Natural killer cell (primary cell): Measurements from ENCODE around the gene ADGRD1. TPM values are rescaled to one million over a fixed set of nuclear protein-coding genes. Genes with fewer than 3 reads are reported as not detected.

ENCODE experiments used
- ATAC-seq, 3 donors: fragments of 150-1000 bp in 2 of 3; fragments of 200-7000 bp in 1 of 3; cut with Tn5 transposase; 1 replicate in 1 of 3; 2 replicates in 2 of 3; pipeline ENCODE4 v1.10.0; 2021; ENCODE audit warnings: mild to moderate bottlenecking in 2 of 3, moderate library complexity in 2 of 3
- DNase-seq, 2 donors: peaks; one replicate each; pipeline versions ENCODE4 v3.0.0 to v3.0.0-alpha.2; 2013 to 2021; ENCODE audit warnings: mixed read lengths in 1 of 2
- H3K27ac ChIP-seq: one replicate; pipeline ENCODE4 v1.5.1; 2013; ENCODE audit warnings: mild to moderate bottlenecking, low read length
- H3K27me3 ChIP-seq: one replicate; pipeline ENCODE4 v1.6.1; 2013; ENCODE audit warnings: low read length; ENCODE audit not compliant: control insufficient read depth, insufficient read depth
- H3K36me3 ChIP-seq: one replicate; pipeline ENCODE4 v1.6.1; 2013; ENCODE audit warnings: low read length; ENCODE audit not compliant: control insufficient read depth, insufficient read depth
- H3K4me1 ChIP-seq: one replicate; pipeline ENCODE4 v1.6.1; 2013; ENCODE audit warnings: low read length; ENCODE audit not compliant: control insufficient read depth, insufficient read depth
- H3K4me3 ChIP-seq: one replicate; pipeline ENCODE4 v1.5.1; 2013; ENCODE audit warnings: low read length
- H3K9me3 ChIP-seq: one replicate; pipeline ENCODE4 v1.6.1; 2013; ENCODE audit warnings: low read length; ENCODE audit not compliant: control insufficient read depth, insufficient read depth
- H3K27ac Mint-ChIP-seq, 2 donors: one replicate each; pipeline ENCODE4 v1.8.0; 2022; ENCODE audit warnings: mild to moderate bottlenecking in 2 of 2, mixed read lengths in 2 of 2, moderate library complexity in 1 of 2
- H3K27me3 Mint-ChIP-seq, 2 donors: one replicate each; pipeline ENCODE4 v1.8.0; 2022; ENCODE audit warnings: low read depth in 2 of 2, mixed read lengths in 2 of 2
- H3K36me3 Mint-ChIP-seq: one replicate; pipeline ENCODE4 v1.8.0; 2022; ENCODE audit warnings: mixed read lengths
- H3K4me1 Mint-ChIP-seq, 2 donors: one replicate each; pipeline ENCODE4 v1.8.0; 2022; ENCODE audit warnings: mixed read lengths in 2 of 2
- H3K4me3 Mint-ChIP-seq: one replicate; pipeline ENCODE4 v1.8.0; 2022; ENCODE audit warnings: mild to moderate bottlenecking, moderate library complexity, mixed read lengths
- H3K9me3 Mint-ChIP-seq, 2 donors: one replicate each; pipeline ENCODE4 v1.8.0; 2022; ENCODE audit warnings: mixed read lengths in 2 of 2
- CTCF ChIP-seq: fragments of 200-600 bp; IDR thresholded peaks from one replicate; pipeline ENCODE4 v1.8.0; 2022; ENCODE audit warnings: antibody characterized with exemption
- WGBS: methylation state at CpG from one replicate; pipeline ENCODE4 v1.1.7; 2013; ENCODE audit warnings: missing lambda C conversion rate; ENCODE audit not compliant: insufficient coverage; 5-methylcytosine and 5-hydroxymethylcytosine counted together
- intact Hi-C: fragments of 100-400 bp; cut with micrococcal nuclease; formaldehyde crosslinking; loops from one replicate; pipeline ENCODE4 v1.14.2; 2022
- total RNA-seq, 4 donors: library from RNA; stranded (reverse); fragments of 120-200 nt in 1 of 4; gene quantifications; one replicate each; pipeline versions ENCODE4 v1.2.3 to v1.2.4, GENCODE V29; 2013 to 2022

ADGRD1 gene
- total RNA-seq, 3 donors from 2014 or later (not counting 1 experiment from before 2014, with no cell fraction given), result 0.50 to 3.9 (median 1.4) TPM

DNA sequence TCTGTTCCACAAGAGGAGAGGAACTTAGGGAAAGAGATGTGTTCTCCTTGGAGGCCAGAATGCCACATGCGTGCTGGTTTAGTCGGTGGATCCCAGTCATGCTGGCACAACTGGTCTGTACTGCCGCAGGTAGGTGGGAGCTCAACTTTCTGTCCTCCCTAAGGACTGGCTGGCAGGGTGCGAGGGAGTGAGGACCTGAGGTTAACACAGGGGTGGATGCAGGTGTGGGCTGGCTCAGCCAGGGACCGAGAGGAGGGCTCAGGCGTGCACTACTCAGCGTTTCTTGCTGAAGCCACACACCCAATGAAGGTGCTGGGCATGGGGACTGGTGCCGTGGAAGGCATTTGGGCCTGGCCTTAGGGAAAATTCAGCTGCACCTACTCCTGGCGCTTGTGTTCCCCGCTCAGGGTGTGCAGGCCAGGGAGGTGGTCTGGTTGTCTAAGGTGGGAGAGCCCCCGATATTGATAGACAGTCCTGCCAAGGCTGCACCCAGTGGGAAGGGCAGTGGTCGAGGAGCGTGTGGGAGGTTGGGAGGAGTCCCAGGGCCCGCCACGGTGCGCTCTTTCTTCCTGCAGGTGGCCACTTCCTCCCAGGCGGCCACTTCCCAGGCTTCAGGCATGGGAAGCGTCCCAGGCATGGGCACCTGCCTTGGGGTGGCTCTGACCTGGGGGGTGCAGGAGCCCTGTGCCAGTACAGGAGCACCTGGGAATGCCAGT, 138.4 kb downstream of the ADGRD1 start:
- H3K27ac ChIP-seq, result no peak overlapping the region
- no peaks in the 10 kb centered on the region for H3K27me3 ChIP-seq
- no peaks in the 10 kb centered on the region for H3K9me3 Mint-ChIP-seq
- H3K4me3 Mint-ChIP-seq, result no peak overlapping the region
- H3K36me3 Mint-ChIP-seq, result no peaks in the 10 kb centered on the region
- H3K27ac Mint-ChIP-seq, result no peak overlapping the region
- no peak for ATAC-seq
- WGBS, result 72% methylated on average over 18 of the region's 18 CpGs
- peaks cover 4 to 6% of the 10 kb centered on the region in 2 donors for H3K4me1 Mint-ChIP-seq
- no peak for DNase-seq
- H3K36me3 ChIP-seq, result no peaks in the 10 kb centered on the region
- H3K4me1 ChIP-seq, result peaks cover 21% of the 10 kb centered on the region
- no peak overlapping the region for H3K4me3 ChIP-seq
- peaks cover 0 to 4% of the 10 kb centered on the region in 2 donors for H3K27me3 Mint-ChIP-seq
- intact Hi-C loops, result no loop called here
- no peak for TF ChIP-seq CTCF
- H3K9me3 ChIP-seq, result no peaks in the 10 kb centered on the region

DNA sequence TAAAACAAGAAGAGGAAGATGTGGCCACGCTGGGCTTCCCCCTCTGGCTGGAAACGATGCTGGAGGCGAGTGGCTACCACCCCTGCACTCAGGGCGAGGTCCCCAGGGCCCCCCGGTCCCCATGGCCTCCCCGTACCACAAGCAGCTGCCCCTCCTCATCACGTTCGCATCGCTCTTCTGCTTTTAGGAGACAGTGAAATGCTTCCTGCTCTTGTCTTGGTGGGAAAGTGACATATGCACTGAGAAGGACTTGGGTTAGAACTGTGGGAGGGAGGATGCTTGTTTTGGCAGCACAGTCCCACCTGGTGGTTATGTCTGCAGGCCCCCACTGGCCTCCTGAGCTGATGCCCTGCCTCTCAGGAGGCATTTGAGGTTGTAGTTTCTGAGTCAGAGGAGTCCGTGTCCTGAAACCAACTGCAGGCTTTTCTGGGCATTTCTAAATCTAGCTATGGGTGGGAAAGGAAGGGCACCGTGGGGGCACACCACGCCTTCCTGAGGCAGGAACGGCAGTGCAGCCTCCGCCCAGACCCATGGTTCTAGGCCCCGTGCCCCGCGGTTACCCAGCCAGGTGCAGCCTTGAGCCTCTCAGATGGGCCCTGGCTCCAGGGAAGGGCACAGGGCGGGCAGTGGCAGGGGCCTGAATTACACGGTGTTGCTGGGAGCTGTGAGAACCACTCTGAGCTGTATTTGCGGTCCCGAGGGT, 139.3 kb downstream of the ADGRD1 start:
- ATAC-seq (peak in 2 of 3 donors; percentile 21 to 43), DNase-seq (peak in 1 of 2 donors; percentile 12)
- no peaks in the 10 kb centered on the region for H3K27me3 ChIP-seq
- WGBS, result 6% methylated on average over 21 of the region's 21 CpGs
- H3K4me3 Mint-ChIP-seq, result no peak overlapping the region
- no peak overlapping the region for H3K27ac Mint-ChIP-seq
- no peaks in the 10 kb centered on the region for H3K9me3 Mint-ChIP-seq
- H3K27ac ChIP-seq, result no peak overlapping the region
- H3K4me1 Mint-ChIP-seq, result peaks cover 4 to 6% of the 10 kb centered on the region in 2 donors
- peaks cover 21% of the 10 kb centered on the region for H3K4me1 ChIP-seq
- H3K27me3 Mint-ChIP-seq, result peaks cover 0 to 4% of the 10 kb centered on the region in 2 donors
- no peak overlapping the region for H3K4me3 ChIP-seq
- H3K9me3 ChIP-seq, result no peaks in the 10 kb centered on the region
- H3K36me3 Mint-ChIP-seq, result no peaks in the 10 kb centered on the region
- TF ChIP-seq CTCF, result no peak
- H3K36me3 ChIP-seq, result no peaks in the 10 kb centered on the region
- intact Hi-C loops, result no loop called here

- Mint-ChIP-seq H3K4me3 (no peak overlapping the region), H3K27ac (no peak overlapping the region), H3K4me1 (peaks cover 4 to 6% of the 10 kb centered on the region in 2 donors), H3K9me3 (no peaks in the 10 kb centered on the region), H3K27me3 (peaks cover 0 to 4% of the 10 kb centered on the region in 2 donors), H3K36me3 (no peaks in the 10 kb centered on the region)
- no peak for TF ChIP-seq CTCF
- ATAC-seq, result no peak
- Histone ChIP-seq H3K27me3 (no peaks in the 10 kb centered on the region), H3K4me1 (peaks cover 21% of the 10 kb centered on the region), H3K9me3 (no peaks in the 10 kb centered on the region), H3K36me3 (no peaks in the 10 kb centered on the region), H3K4me3 (no peak overlapping the region), H3K27ac (no peak overlapping the region)
- 6% methylated on average over 5 of the region's 5 CpGs for WGBS
- intact Hi-C loops, result no loop called here
- DNase-seq, result no peak
Observed at GRCh38 chr12:131093604-131093955, 139.9 kb downstream of the ADGRD1 start.
